HG02840 (cell line): ENCODE data around the gene PPP1R36.

Experiments used
- ATAC-seq: cut with Tn5 transposase; IDR thresholded peaks from one replicate; pipeline ENCODE4 v1.9.1; 2021; ENCODE audit warnings: mild to moderate bottlenecking, moderate library complexity, moderate number of reproducible peaks; ENCODE audit not compliant: unreplicated experiment, low FRiP score

The PPP1R36 gene, protein sequence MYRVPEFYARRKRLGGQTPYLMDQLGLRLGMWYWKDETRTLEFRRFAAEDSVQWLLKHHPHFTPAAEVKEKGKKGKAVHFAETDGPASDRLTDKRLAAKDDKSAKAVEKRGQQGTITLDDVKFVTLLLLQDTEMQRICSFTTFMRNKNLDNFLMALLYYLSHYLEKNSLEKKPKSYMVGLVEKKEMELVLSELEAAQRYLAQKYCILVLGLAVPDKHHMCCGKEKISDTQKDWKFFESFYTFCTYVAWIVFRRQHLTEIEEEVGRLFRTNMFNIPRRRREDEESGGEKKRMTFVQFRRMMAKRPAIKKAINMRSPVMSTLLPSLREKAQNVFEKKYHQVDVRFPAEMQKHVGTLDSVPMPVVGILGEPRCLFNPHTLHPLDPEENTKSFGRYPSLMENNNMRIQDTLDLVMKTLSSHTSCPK

DNA sequence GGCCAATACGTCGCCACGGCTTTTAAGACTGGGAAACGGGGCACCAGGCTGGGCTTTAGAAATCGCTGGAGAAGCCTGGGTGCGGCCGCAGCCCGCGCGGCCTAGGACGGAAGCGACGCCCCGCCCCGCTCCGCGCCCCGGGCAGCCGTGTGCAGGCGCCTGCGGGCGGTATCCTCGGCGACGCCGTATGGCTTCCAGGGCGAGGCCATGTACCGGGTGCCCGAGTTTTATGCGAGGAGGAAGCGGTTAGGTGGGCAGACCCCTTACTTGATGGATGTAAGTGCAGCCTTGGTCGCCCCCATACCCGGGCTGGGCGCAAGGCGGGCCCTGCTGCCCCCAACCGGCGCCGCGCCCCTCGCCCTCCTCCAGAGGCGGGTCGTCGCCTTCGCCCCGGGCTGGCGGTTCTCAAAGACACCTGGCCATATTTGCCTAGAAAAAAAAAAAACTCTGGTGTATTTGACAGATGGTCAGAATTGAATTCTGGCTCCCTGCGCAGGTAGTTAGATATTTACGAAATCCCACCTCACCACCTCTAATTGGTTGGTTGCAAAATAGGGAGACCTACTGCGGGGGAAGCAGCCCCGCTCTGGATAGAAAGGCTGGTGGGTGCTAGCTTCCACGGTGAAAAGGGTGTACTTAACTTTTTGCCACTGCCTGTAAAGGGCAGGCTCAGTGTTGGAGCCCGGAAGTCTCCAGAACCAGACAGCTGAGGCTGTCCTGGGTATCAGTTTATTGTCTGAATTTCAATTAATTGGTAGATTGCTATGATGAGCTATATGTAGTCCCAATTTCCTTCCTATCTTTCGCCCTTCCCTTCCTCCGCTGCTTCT lies at the start of gene PPP1R36:
TSS of gene PPP1R36 (plus strand) at position 171 of the 830 bp plus-strand sequence. CDS start at position 208, 37 bp downstream.
- no peak for ATAC-seq

DNA sequence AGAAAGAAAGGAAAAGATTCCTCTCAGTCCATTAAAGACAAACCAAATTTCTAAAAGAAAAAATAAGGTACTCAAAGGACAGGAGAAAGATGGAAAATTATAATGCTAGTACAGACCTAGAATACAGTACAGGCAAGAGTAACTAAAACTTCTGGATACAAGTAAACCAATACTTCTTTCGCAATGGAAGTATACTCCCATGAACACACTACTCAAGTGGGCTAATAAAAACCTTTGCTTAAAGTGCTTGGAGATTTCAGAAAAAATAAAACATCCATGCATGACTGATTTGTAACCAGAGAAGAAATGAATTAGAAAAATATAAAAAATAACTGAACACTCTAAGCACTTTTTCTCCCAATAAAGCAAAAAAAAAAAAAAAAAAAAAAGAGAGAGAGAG lies 49.7 kb upstream of the PPP1R36 start:
- no peak for ATAC-seq

DNA sequence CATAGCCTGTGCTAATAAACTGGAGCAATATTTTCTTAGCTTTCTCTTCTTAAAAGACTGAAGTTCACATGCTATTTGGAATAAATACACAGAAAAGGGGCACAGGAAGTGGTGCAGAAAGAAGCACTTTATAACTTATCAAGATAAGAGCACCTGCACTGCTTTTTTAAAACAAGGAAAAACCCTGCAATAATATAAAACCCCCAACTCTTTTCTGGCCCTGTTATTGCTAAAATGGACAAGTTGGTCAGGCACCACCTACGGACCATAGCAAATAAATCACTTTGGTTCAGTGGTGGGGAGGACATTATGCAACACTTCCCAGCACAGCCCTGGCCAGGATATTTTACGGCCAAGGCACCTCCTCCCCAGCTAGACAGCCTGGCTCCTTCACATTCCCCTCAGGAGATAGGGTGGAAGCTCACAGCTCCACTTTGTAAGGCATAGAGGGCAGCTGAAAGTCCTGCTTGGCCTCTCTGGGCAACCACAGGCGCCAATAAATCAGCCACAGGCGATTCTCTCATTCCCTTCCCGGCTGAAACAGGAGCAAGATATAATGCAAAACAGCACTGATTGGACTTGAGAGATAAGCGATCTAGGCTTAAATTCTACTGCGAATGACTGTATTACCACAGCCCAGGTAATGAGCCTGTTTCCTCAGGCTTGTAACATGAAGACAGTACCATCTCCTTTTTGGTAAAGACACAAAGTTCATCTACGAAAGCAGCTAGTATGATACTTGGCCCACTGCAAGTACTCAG lies 48.2 kb upstream of the PPP1R36 start:
- no peak for ATAC-seq

DNA sequence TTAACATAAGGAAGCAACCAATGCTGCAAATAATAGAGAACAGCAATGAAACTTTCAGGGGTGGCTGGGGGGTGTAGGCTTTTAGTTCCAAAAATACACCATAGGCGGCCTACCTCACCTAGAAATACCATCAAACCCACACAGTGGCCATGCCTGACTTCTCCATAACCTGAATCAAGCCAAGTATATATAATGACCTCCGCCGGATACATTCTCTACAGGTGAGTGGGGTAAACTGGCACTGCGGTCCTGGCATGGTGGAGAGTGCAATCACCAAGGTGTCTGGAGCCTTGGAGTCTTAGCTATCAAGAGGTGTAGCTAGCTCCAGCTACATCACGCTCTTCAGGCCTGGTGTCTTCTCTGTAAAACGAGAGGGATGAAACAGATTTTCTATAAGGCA lies 47.3 kb upstream of the PPP1R36 start:
- ATAC-seq = no peak

DNA sequence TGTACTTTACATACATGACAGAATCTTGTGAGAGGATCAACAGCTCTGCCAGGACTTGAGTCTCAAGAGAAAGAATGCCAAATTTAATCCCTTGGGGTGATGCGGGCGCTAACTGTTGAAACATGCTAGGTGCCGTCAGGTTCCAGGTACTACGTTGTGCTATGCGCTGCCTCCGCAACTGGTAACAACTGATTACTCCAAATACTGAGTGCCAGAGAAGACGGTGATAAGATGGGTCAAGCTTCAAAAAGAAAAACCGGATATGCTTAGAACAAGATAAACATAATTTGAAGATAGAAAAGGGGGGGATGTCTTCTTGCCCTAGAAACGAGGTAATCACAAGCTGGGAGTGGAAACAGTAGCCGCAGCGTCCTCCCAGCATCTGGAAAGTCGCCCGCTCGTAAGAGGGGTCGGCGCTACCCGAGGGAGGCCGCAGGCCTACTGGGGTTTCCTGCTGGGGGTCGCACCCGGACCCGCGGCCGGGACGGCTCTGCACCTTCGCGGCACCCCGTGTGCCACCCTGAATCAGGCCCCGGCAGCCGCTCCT lies 46.8 kb upstream of the PPP1R36 start:
- peak; percentile 5 for ATAC-seq

DNA sequence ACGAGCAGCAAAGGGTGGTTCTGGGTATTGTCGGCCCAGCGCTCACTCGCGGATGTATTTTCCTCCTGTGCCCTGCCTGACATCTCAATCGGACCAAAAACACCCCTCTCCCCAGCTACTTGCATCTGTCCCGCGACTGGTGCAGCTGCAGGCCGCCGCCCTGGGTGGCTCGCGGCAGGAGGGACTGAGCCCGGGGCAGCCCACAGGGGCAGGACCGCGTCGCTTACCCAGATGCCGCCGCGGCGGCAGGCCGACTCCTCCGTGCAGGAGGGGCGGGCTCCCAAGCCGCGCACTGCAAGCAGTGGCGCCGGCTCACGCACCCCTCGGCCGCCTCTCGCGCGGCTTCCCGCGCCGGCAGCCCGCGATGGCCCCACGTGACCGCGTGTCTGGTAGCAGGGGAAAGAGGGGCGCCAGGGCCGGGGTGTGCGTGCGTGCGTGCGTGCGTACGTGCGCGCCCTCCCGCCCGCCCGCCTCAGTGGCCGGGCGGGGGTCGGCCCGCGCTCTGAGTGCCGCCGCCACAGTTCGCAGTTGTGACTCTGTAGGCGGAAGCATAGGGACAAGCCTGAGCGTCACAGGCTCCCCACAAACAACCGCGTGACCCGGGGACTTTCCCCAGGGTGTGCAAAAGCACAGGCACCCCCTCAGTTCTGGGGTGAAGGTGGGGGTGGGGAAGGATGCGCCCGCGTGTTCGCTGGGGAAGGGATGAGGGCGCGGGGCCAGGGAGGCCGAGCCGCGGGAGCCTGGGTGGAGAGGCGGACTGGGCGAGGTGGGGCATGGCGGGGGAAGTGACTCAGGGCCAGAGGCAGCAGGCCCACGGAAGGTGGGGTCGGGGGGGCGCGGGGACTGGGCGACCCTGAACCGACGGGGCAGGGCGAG lies 46.1 kb upstream of the PPP1R36 start, which contains the start of gene ZBTB25:
TSS of gene ZBTB25 (minus strand) at position 405 of the 876 bp plus-strand sequence. CDS start 13,305 bp downstream, outside the sequence.
- ATAC-seq = peak; percentile 62

DNA sequence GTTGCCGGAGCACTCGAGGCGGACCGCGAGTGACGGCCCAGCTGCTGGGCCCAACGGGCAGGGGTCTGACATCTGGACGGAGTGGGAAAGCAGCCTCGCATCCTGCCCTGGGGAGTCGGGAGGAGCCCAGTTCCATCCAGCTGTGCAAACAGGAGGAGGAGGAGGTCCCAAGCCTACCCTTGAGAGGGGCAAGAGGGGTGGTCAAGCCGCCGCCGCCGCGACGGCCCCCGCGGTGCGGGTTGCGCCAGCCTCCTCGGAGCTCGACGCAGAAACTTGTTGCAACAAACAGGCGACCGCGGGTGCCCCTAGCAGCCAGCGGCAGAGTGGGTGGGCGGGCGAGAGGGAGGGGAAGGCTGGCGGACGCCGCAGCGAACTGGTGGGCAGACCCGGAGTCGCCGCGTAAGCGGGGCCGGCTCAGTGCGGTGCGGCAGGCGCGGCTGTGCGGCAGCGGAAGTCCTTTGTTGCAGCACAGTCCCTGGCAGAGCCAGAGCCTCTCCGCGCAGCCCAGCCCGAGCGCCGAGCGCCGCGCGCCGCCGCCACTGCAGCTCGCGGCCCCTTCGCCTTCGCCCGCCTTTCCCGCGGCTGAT lies 45.4 kb upstream of the PPP1R36 start, which contains the start of gene ZBTB1:
TSS of gene ZBTB1 (plus strand) at position 461 of the 587 bp plus-strand sequence. CDS start 16,735 bp downstream, outside the sequence.
- peak; percentile 26 for ATAC-seq

DNA sequence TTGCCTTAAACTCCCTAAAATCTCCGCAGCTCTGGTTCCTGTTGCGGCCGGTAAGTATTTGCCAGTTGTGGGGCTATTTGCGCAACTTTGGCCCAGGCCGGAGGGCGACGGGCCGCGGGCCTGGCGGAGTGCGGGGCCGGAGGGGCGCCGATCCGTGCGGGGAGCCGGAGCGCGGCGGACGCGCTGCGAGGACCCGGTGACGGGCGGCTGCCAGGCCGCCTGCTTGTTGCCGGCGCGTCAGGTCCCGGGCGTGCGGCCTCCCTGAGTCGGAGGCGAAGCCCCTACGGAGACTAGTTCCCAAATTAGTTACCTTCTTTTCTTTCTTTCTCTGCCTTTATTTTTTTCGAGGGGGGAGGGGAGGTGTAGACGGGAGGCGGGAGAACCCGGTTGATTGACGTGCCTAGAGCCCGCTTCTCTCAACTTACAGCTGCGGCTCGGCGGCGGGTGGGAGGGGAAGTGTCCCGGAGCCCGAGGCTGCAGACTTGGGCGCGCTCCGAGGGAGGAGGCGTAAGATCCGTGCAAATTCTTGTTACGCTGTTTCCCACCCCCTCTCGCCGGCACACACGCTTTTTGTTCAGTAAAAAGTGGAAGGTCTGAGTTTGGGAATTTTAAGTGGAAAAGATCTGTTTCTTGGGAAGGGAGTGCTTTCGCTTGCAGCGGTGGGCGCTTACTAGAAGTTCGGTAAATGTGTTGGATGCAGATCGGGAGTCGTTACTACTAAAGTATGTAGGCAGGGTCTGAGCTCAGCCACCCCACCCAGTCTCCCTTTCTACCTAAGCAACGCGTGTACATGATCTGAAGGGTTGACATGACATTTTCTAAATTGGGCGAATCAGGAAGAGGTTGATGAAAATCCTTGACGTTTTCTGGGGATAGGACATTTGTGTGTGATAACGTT lies 44.6 kb upstream of the PPP1R36 start:
- ATAC-seq = peak; percentile 25

DNA sequence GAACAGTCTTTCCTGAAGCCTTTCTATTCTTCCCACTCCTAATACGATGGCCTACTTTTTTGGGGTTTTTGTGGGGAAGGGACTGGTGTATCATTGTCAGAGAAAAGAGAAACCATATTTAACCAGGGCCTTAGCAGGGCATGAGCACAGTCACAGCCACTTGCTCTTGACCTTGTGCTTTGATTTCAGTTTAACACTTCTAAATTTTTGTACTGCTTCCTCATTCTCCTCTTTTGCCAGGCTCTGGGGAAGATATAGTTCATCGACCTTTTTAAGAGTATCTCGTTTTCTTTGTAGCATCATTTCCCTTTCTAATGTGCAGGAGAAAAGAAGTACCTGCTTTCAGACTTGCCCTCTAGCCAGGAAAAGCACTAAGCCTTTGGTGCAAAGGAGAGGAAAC lies 43.0 kb upstream of the PPP1R36 start:
- no peak for ATAC-seq

DNA sequence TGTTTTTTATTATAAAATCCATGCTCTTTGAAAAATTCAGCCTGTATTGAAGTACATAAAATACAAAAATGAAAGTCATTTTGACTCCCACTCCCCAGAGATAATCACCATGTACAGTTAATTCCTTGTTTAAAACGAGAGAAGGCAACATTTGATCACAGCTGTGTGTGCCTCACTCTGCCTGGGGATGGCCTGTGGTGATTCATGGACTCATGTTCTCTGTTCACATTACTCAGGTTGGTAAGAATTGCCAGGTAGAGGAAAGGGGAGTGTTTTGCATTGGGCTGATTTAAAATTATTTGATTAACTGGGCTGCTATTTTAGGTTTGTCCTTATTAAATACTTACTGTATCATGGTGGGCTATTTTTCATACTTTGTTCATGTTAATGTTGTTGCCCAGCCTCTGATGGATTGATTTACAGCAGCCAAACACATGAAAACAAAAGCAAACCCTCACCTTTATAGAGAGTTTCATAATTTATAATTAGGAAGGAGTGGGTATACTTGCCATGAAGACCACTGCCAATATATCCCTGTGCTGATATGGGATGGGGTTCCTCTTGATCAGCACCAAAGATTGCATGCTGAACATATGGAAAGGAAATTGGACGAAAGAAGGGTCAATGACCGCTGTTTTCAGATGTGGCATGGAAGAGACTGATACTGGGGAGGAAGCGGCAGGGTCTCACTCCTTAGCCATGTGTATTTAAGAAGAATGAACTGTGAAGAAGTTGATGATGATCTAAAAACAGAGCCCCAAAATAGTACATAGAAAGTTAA lies 42.2 kb upstream of the PPP1R36 start:
- ATAC-seq = no peak

DNA sequence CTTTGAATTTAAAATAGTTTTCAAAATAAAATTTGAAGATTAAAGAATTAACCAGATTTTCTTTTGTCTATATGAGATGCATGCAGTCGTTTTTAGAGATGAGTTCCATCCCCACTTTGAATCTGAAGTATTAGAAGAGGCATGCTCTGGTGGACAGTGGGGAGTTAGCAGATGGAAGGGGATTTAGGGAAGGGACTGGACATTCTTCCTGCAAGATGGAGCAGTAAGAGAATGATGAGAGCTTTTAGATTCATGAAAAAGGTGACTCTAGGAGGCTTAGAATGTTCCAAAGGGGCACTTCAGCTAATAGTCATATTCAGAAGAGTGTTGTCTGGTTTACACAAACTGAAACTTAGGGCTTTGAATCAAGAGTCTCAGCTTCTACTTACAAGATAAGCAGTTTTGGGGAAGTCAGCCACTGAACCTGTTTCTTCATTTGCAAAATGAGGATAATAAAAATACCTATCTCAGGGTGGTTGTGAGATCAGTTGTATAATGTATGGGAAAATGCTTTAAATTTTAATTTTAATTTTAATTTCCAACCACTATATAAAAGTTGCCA lies 41.5 kb upstream of the PPP1R36 start:
- no peak for ATAC-seq

DNA sequence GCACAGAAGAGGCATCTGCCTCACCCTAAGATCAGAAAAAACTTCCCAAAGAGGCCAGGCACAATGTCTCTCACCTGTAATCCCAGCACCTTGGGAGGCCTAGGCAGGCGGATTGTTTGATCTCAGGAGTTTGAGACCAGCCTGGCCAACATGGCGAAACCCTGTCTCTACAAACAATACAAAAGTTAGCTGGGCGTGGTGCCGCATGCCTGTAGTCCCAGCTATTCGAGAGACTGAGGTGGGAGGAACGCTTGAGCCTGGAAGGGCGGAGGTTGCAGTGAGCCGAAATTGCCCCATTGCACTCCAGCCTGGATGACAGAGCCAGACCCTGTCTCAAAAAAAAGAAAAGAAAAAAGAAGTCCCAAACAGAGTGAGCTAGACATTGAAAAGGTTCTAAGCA lies 40.7 kb upstream of the PPP1R36 start:
- ATAC-seq = no peak

DNA sequence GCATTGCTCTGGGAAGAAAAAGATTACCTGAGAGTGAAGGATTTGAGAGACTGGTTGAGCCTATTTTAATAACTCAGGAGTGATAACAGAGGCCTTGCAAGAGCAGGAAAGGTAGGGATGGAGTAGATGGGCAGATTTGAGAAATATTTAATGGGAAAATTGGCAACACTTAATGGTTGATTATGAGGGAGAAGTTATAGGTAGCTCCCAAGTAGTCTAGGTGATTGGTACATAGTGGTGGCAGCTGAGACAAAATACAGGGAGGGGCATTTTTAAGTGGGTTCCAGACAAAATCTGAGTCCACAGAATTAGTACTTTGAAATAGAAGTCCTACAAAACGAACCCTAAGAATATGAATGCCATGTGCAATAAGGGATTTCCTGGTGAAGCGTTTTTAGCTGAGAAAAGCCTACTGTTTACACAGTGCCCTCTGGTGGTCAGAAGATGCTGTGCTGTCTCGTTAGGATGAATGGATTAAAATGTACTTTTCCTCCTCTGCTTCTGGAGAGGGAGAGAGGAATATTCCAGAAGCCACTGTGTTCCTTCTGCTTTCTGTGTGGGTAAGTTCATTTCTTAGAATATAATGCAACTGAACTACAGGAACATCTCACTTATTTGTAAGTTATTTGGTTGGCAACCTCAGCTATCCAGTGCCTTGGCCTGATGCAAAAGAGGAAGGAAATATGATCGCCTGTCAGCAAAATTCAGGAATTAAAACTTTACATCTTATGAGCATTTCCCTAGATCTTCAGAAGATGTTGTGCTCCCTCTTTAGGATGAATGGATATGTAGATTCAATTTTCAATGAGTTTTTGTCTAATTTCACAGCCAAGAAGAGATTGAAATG lies 38.7 kb upstream of the PPP1R36 start:
- no peak for ATAC-seq

DNA sequence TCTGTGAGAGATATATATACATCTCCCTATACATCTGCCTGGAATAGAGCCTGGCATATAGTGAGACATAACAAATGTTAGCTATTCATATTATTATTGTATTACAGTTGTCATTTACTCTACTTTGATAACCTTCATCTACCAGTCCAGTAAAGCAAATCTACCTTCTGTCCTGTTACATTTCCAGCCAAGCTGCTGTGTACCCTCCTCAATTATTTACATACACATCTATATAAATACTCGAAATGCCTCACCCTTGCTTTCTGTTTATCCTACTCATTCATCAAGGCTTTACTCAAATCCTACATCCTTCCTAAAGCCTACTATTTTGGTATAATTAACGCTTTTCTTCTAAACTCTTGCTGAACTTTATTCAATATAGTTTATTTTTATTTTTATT lies 36.5 kb upstream of the PPP1R36 start:
- ATAC-seq = no peak

DNA sequence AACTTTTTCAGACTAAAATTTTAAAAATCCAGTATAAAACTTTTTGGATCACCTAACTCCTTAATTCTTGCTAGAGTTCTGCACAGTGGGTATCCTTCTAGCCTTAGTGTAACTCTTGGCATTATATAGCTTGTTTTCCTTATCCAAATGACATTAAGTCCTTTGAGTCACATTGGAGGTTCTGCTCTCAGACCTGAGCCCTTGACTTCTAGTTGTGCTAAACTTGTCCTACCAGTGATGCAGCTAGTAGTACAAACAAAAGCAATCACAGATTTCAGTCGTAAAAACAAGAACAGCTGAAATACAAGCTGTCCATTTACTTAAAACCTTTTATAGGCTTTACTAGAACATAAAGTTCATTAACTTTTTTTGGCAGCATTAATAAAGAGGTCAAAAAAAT lies 34.7 kb upstream of the PPP1R36 start:
- no peak for ATAC-seq

DNA sequence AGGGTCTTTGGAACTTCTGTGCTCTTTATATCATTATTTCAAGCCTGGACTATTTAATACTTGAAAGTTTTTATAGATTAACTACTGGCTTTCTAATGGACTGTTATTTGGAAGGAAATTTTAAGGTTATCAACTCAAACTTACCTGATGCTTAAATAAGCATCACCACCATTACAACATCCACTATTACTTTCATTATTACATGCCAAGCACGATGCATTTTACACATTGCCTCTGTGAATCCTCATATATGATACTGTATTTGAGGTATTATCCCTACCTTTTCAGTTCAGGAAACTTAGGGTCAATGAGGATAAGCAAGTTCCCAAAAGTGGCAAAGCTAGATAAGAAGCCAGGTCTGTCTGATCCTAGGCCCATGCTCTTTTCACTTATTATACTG lies 32.8 kb upstream of the PPP1R36 start:
- no peak for ATAC-seq
